Activated CD4-positive, alpha-beta T cell treated with anti-CD3 and anti-CD28 coated beads for 24 hours (primary cell): Measurements from ENCODE around the gene SLC13A3.

Source experiments
- DNase-seq, 2 donors: peaks; one replicate each; pipeline ENCODE4 v3.0.0-alpha.2; 2020; ENCODE audit warnings: low read depth in 2 of 2

The SLC13A3 gene

GRCh38 chr20:46652699-46653098, 1.4 kb upstream of the SLC13A3 start:
- DNase-seq: no peak

GRCh38 chr20:46650575-46651090, 626 bp downstream of the SLC13A3 start:
- DNase-seq: no peak

- no peak for DNase-seq
Measured at GRCh38 chr20:46649965-46650542, 1.2 kb downstream of the SLC13A3 start.

GRCh38 chr20:46649650-46649949, 1.7 kb downstream of the SLC13A3 start:
- DNase-seq: no peak

GRCh38 chr20:46648903-46649649, 2.2 kb downstream of the SLC13A3 start:
- DNase-seq: no peak

GRCh38 chr20:46647469-46647868, 3.8 kb downstream of the SLC13A3 start:
- no peak for DNase-seq

- DNase-seq: no peak
Measured at GRCh38 chr20:46646659-46647380, 4.4 kb downstream of the SLC13A3 start.

- no peak for DNase-seq
Measured at GRCh38 chr20:46646122-46646521, 5.1 kb downstream of the SLC13A3 start.

- no peak for DNase-seq
Measured at GRCh38 chr20:46644733-46645132, 6.5 kb downstream of the SLC13A3 start.

- no peak for DNase-seq
Measured at GRCh38 chr20:46644160-46644559, 7.1 kb downstream of the SLC13A3 start.

GRCh38 chr20:46642969-46643343, 8.3 kb downstream of the SLC13A3 start:
- DNase-seq: no peak

GRCh38 chr20:46642265-46642968, 8.8 kb downstream of the SLC13A3 start:
- no peak for DNase-seq

GRCh38 chr20:46641424-46641823, 9.8 kb downstream of the SLC13A3 start:
- no peak for DNase-seq

- DNase-seq: no peak
Measured at GRCh38 chr20:46640536-46641311, 10.5 kb downstream of the SLC13A3 start.

GRCh38 chr20:46640044-46640443, 11.2 kb downstream of the SLC13A3 start:
- no peak for DNase-seq

- DNase-seq: no peak
Measured at GRCh38 chr20:46639587-46639986, 11.7 kb downstream of the SLC13A3 start.

- no peak for DNase-seq
Measured at GRCh38 chr20:46638898-46639274, 12.4 kb downstream of the SLC13A3 start.

GRCh38 chr20:46638134-46638897, 12.9 kb downstream of the SLC13A3 start:
- DNase-seq: no peak

- no peak for DNase-seq
Measured at GRCh38 chr20:46637427-46638133, 13.7 kb downstream of the SLC13A3 start.

- no peak for DNase-seq
Measured at GRCh38 chr20:46637020-46637419, 14.2 kb downstream of the SLC13A3 start.
